Effector memory CD8-positive, alpha-beta T cell (primary cell): ENCODE measurements around the gene MAT2A.
"Not testable (repeated sequence)": the region's sequence is repeated elsewhere in the genome, so short reads cannot be mapped to it uniquely, and the experiment has no call there.

Experiments
- ATAC-seq: fragments of 150-1000 bp; cut with Tn5 transposase; replicated peaks from 2 replicates; pipeline ENCODE4 v1.10.0; 2021; ENCODE audit warnings: mild to moderate bottlenecking, moderate library complexity
- DNase-seq, 3 experiments: peaks; one replicate each; pipeline ENCODE4 v3.0.0; 2021
- H3K27ac Mint-ChIP-seq, 2 donors: one replicate each; pipeline ENCODE4 v1.8.0; 2022; ENCODE audit warnings: mild to moderate bottlenecking in 2 of 2, mixed read lengths in 2 of 2, moderate library complexity in 2 of 2
- H3K27me3 Mint-ChIP-seq, 2 donors: one replicate each; pipeline ENCODE4 v1.8.0; 2022; ENCODE audit warnings: mixed read lengths in 2 of 2
- H3K36me3 Mint-ChIP-seq: one replicate; pipeline ENCODE4 v1.8.0; 2022; ENCODE audit warnings: mild to moderate bottlenecking, moderate library complexity, mixed read lengths; ENCODE audit not compliant: insufficient read depth
- H3K4me1 Mint-ChIP-seq, 2 donors: one replicate each; pipeline ENCODE4 v1.8.0; 2022; ENCODE audit warnings: low read depth in 2 of 2, mixed read lengths in 2 of 2
- H3K4me3 Mint-ChIP-seq, 2 donors: one replicate each; pipeline ENCODE4 v1.8.0; 2022; ENCODE audit warnings: mild to moderate bottlenecking in 2 of 2, mixed read lengths in 2 of 2, moderate library complexity in 2 of 2
- H3K9me3 Mint-ChIP-seq, 2 donors: one replicate each; pipeline ENCODE4 v1.8.0; 2022; ENCODE audit warnings: mixed read lengths in 2 of 2

Gene MAT2A

GRCh38 chr2:85547089-85547858, 8.3 kb downstream of the MAT2A start:
- no peaks in the 10 kb centered on the region for H3K9me3 Mint-ChIP-seq
- no peak overlapping the region for H3K27ac Mint-ChIP-seq
- no peaks in the 10 kb centered on the region for H3K27me3 Mint-ChIP-seq
- H3K4me1 Mint-ChIP-seq = peaks cover 7 to 15% of the 10 kb centered on the region in 2 donors
- ATAC-seq (no peak), DNase-seq (no peak)
- no peak overlapping the region for H3K4me3 Mint-ChIP-seq
- peaks cover 76% of the 10 kb centered on the region for H3K36me3 Mint-ChIP-seq

GRCh38 chr2:85547859-85548607, 9.1 kb downstream of the MAT2A start:
- Mint-ChIP-seq H3K4me1 (peaks cover 2 to 8% of the 10 kb centered on the region in 2 donors), H3K27ac (peak overlapping the region in 1 of 2 donors; percentile 23), H3K4me3 (no peak overlapping the region), H3K27me3 (no peaks in the 10 kb centered on the region), H3K9me3 (no peaks in the 10 kb centered on the region), H3K36me3 (peaks cover 69% of the 10 kb centered on the region)
- ATAC-seq (no peak), DNase-seq (no peak)

GRCh38 chr2:85548608-85548900, 9.6 kb downstream of the MAT2A start:
- no peak overlapping the region for H3K4me3 Mint-ChIP-seq
- H3K36me3 Mint-ChIP-seq = peaks cover 69% of the 10 kb centered on the region
- H3K27ac Mint-ChIP-seq = no peak overlapping the region
- ATAC-seq = no peak
- H3K27me3 Mint-ChIP-seq = no peaks in the 10 kb centered on the region
- H3K4me1 Mint-ChIP-seq = peaks cover 2 to 6% of the 10 kb centered on the region in 2 donors
- H3K9me3 Mint-ChIP-seq = no peaks in the 10 kb centered on the region
- DNase-seq = no peak

- Mint-ChIP-seq H3K4me1 (peaks cover 2 to 4% of the 10 kb centered on the region in 2 donors), H3K27ac (no peak overlapping the region), H3K36me3 (peaks cover 68% of the 10 kb centered on the region), H3K4me3 (no peak overlapping the region), H3K9me3 (no peaks in the 10 kb centered on the region), H3K27me3 (no peaks in the 10 kb centered on the region)
- ATAC-seq (no peak), DNase-seq (no peak)
Measured at GRCh38 chr2:85549095-85549494, 10.1 kb downstream of the MAT2A start.

GRCh38 chr2:85549826-85550225, 10.9 kb downstream of the MAT2A start:
- Mint-ChIP-seq H3K9me3 (no peaks in the 10 kb centered on the region), H3K36me3 (peaks cover 61% of the 10 kb centered on the region), H3K27me3 (no peaks in the 10 kb centered on the region), H3K4me3 (no peak overlapping the region), H3K27ac (no peak overlapping the region), H3K4me1 (peaks cover 0 to 2% of the 10 kb centered on the region in 2 donors)
- ATAC-seq (no peak), DNase-seq (no peak)

GRCh38 chr2:85550486-85550885, 11.5 kb downstream of the MAT2A start:
- no peak for ATAC-seq
- no peaks in the 10 kb centered on the region for H3K27me3 Mint-ChIP-seq
- H3K4me3 Mint-ChIP-seq = no peak overlapping the region
- DNase-seq = no peak
- H3K36me3 Mint-ChIP-seq = peaks cover 59% of the 10 kb centered on the region
- H3K4me1 Mint-ChIP-seq = peaks cover 0 to 2% of the 10 kb centered on the region in 2 donors
- H3K27ac Mint-ChIP-seq = no peak overlapping the region
- H3K9me3 Mint-ChIP-seq = no peaks in the 10 kb centered on the region

- no peak overlapping the region for H3K27ac Mint-ChIP-seq
- H3K27me3 Mint-ChIP-seq = no peaks in the 10 kb centered on the region
- peak; percentile 98 for ATAC-seq
- no peaks in the 10 kb centered on the region for H3K9me3 Mint-ChIP-seq
- peaks cover 0 to 2% of the 10 kb centered on the region in 2 donors for H3K4me1 Mint-ChIP-seq
- no peak overlapping the region for H3K4me3 Mint-ChIP-seq
- peak; percentile 87 to 91 (median 91) for DNase-seq
- peaks cover 52% of the 10 kb centered on the region for H3K36me3 Mint-ChIP-seq
Measured at GRCh38 chr2:85551698-85552678, 13.0 kb downstream of the MAT2A start.

- peaks cover 4 to 5% of the 10 kb centered on the region in 2 donors for H3K4me1 Mint-ChIP-seq
- H3K27me3 Mint-ChIP-seq = no peaks in the 10 kb centered on the region
- H3K27ac Mint-ChIP-seq = no peak overlapping the region
- no peak overlapping the region for H3K4me3 Mint-ChIP-seq
- ATAC-seq (no peak), DNase-seq (no peak)
- H3K9me3 Mint-ChIP-seq = no peaks in the 10 kb centered on the region
- H3K36me3 Mint-ChIP-seq = peaks cover 49% of the 10 kb centered on the region
Measured at GRCh38 chr2:85553184-85553583, 14.2 kb downstream of the MAT2A start.

- DNase-seq = no peak
- peaks cover 9 to 12% of the 10 kb centered on the region in 2 donors for H3K4me1 Mint-ChIP-seq
- no peak overlapping the region for H3K4me3 Mint-ChIP-seq
- no peak overlapping the region for H3K27ac Mint-ChIP-seq
- no peaks in the 10 kb centered on the region for H3K27me3 Mint-ChIP-seq
- no peaks in the 10 kb centered on the region for H3K9me3 Mint-ChIP-seq
- H3K36me3 Mint-ChIP-seq = peaks cover 40% of the 10 kb centered on the region
- no peak for ATAC-seq
Measured at GRCh38 chr2:85554980-85555612, 16.1 kb downstream of the MAT2A start.

GRCh38 chr2:85557130-85557529, 18.2 kb downstream of the MAT2A start:
- H3K27ac Mint-ChIP-seq = no peak overlapping the region
- no peaks in the 10 kb centered on the region for H3K9me3 Mint-ChIP-seq
- ATAC-seq (no peak), DNase-seq (no peak)
- H3K27me3 Mint-ChIP-seq = no peaks in the 10 kb centered on the region
- H3K4me3 Mint-ChIP-seq = no peak overlapping the region
- peaks cover 18 to 24% of the 10 kb centered on the region in 2 donors for H3K4me1 Mint-ChIP-seq
- H3K36me3 Mint-ChIP-seq = peaks cover 37% of the 10 kb centered on the region

GRCh38 chr2:85558160-85558559, 19.2 kb downstream of the MAT2A start:
- Mint-ChIP-seq H3K36me3 (peaks cover 34% of the 10 kb centered on the region), H3K9me3 (no peaks in the 10 kb centered on the region), H3K4me3 (no peak overlapping the region), H3K27me3 (no peaks in the 10 kb centered on the region), H3K27ac (peak overlapping the region in 1 of 2 donors; percentile 41), H3K4me1 (peaks cover 18 to 24% of the 10 kb centered on the region in 2 donors)
- DNase-seq (no peak), ATAC-seq (no peak)

- H3K9me3 Mint-ChIP-seq, H3K27me3 Mint-ChIP-seq, ATAC-seq, DNase-seq: not testable (repeated sequence)
- Mint-ChIP-seq H3K4me3 (peak overlapping the region; percentile 93 to 96), H3K27ac (peak overlapping the region in 1 of 2 donors; percentile 95), H3K36me3 (peaks cover 22% of the 10 kb centered on the region), H3K4me1 (peaks cover 18 to 24% of the 10 kb centered on the region in 2 donors)
Measured at GRCh38 chr2:85560403-85560726, 21.4 kb downstream of the MAT2A start.

- ATAC-seq (peak; percentile 28), DNase-seq (no peak)
- Mint-ChIP-seq H3K27ac (peak overlapping the region; percentile 94 to 95), H3K4me1 (peaks cover 18 to 24% of the 10 kb centered on the region in 2 donors), H3K27me3 (no peaks in the 10 kb centered on the region), H3K9me3 (no peaks in the 10 kb centered on the region), H3K36me3 (peaks cover 22% of the 10 kb centered on the region), H3K4me3 (peak overlapping the region; percentile 93 to 96)
Measured at GRCh38 chr2:85560812-85561279, 21.9 kb downstream of the MAT2A start.
